Measurements from ENCODE around the gene JAKMIP1. TPM values are rescaled to one million over a fixed set of nuclear protein-coding genes. Genes with fewer than 3 reads are reported as not detected.
A peak's percentile ranks its signal among the peaks of the same experiment; 100 is the strongest.

Gene JAKMIP1
- total RNA-seq, 2 experiments from 2014 or later, result 5.6 to 6.3 TPM

DNA sequence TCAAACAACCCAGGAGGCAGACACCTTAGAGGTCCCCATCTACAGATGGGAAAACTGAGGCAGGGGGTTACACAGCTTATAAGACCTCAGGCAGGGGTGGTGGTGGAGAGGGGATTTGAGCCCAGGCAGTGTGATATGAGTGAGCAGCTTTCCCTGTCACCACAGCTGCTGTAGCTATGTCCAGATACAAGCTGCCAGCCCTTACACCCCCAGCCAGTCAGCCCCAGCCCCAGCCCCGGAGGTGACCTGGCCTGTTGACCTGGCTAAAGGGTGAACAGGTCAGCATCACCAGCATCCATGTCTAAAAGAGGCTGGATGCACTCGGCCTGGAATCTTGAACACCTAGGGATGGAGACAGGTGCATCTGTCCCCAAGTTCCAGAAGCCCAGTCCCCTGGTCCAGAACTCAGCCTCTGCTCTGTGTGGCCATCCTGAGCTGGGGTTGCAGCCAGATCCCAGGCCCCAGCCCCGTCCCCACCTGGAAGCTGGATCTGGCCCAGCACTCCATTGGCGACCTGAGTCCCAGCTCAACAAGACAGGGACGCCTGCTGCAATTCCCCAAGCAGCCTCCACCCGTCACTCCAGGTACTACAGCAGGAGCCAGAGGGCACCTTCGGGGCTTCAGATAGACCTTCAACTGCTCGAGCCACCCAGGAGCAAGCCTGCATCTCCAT is 89.5 kb downstream of the JAKMIP1 start:
- CTCF ChIA-PET, result interaction anchor here (0.9 to 1.6 kb wide), 3 partner anchors 12 to 113 kb away, joined by 3 to 6 read pairs (median 3); no protein-coding TSS in a partner anchor
- peaks cover 1% of the 10 kb centered on the region for H3K36me3 Mint-ChIP-seq (ENCODE audit: low read depth)
- H3K9me3 Mint-ChIP-seq, result no peaks in the 10 kb centered on the region
- no peak for ATAC-seq
- intact Hi-C loops (cut with micrococcal nuclease), result no loop called here
- DNase-seq, result no peak
- no peaks in the 10 kb centered on the region for H3K4me1 Mint-ChIP-seq (ENCODE audit: low read depth)
- POLR2A ChIA-PET, result no interaction called here
- TF ChIP-seq, protein P1, sequence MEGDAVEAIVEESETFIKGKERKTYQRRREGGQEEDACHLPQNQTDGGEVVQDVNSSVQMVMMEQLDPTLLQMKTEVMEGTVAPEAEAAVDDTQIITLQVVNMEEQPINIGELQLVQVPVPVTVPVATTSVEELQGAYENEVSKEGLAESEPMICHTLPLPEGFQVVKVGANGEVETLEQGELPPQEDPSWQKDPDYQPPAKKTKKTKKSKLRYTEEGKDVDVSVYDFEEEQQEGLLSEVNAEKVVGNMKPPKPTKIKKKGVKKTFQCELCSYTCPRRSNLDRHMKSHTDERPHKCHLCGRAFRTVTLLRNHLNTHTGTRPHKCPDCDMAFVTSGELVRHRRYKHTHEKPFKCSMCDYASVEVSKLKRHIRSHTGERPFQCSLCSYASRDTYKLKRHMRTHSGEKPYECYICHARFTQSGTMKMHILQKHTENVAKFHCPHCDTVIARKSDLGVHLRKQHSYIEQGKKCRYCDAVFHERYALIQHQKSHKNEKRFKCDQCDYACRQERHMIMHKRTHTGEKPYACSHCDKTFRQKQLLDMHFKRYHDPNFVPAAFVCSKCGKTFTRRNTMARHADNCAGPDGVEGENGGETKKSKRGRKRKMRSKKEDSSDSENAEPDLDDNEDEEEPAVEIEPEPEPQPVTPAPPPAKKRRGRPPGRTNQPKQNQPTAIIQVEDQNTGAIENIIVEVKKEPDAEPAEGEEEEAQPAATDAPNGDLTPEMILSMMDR (IDR thresholded peaks at IDR 0.05), result no peak
- H3K4me3 Mint-ChIP-seq, result no peak overlapping the region
- no peak overlapping the region for H3K27ac Mint-ChIP-seq
- H3K27me3 Mint-ChIP-seq, result peaks cover 4% of the 10 kb centered on the region

DNA sequence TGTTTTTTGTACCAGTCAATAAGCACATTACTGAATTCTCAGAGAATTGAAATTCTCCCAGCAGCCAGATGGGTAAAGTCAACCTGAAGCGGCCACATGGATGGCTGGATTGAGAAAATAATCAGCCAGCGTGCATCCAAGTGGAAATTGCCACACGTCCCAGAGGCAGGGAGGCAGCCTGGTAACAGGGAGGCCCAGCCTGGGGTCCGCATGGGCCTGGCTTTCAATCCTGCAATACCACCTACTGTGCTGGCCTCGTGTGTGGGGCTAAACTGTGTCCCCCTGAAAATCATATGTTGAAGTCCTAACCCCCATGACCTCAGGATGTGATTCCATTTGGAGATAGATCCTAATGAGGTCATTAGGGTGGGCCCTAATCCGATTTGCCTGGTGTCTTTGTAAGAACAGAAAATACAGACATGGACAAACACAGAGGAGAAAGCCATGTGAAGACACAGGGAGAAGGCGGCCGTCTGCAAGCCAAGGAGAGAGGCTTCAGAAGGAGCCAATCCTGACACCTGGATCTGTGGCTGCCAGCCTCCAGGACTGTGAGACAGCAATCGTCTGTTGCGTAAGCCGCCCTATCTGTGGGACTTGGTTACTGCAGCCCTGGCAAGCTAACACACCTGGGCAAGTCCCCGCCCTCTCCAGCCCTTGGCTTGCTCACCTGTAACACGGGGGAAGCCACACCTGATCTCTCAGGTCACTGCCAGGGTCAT is 90.3 kb downstream of the JAKMIP1 start:
- Mint-ChIP-seq H3K27ac (no peak overlapping the region), H3K4me1 (ENCODE audit: low read depth) (no peaks in the 10 kb centered on the region), H3K4me3 (no peak overlapping the region), H3K9me3 (no peaks in the 10 kb centered on the region), H3K36me3 (ENCODE audit: low read depth) (peaks cover 1% of the 10 kb centered on the region), H3K27me3 (peaks cover 4% of the 10 kb centered on the region)
- intact Hi-C loops (cut with micrococcal nuclease), result no loop called here
- CTCF ChIA-PET, result interaction anchor here (0.9 to 1.2 kb wide), 2 partner anchors 12 to 13 kb away, joined by 3 read pairs; no protein-coding TSS in a partner anchor
- DNase-seq, result peak; percentile 12
- TF ChIP-seq, protein P1 (IDR thresholded peaks at IDR 0.05), result peak; percentile 24
- POLR2A ChIA-PET, result no interaction called here
- no peak for ATAC-seq

DNA sequence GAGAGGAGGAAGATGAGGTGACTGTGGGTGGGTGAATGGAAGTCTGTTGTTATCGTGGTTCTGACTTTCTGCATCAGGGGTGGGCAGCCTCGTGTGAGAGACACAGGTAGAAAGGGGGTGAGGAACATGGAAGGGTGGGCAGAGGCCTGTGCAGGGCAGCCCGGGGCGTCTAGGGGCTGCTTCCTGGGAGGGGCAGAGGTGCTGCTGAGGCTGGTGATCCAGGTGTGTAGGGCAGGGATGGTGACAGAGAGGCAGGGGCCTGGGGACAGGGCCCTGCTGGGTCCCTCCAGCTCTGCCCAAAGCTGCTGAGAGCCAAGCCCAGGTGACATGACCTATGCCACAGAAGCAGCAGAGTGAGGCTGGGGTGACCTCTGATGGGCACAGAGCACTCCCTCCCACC is 92.5 kb downstream of the JAKMIP1 start:
- Mint-ChIP-seq H3K4me1 (ENCODE audit: low read depth) (no peaks in the 10 kb centered on the region), H3K27ac (no peak overlapping the region), H3K4me3 (no peak overlapping the region), H3K36me3 (ENCODE audit: low read depth) (peaks cover 5% of the 10 kb centered on the region), H3K27me3 (peaks cover 2% of the 10 kb centered on the region), H3K9me3 (no peaks in the 10 kb centered on the region)
- ChIA-PET CTCF (no interaction called here), POLR2A (no interaction called here)
- DNase-seq (no peak), ATAC-seq (no peak)
- TF ChIP-seq, protein P1 (IDR thresholded peaks at IDR 0.05), result no peak
- intact Hi-C loops (cut with micrococcal nuclease), result no loop called here

DNA sequence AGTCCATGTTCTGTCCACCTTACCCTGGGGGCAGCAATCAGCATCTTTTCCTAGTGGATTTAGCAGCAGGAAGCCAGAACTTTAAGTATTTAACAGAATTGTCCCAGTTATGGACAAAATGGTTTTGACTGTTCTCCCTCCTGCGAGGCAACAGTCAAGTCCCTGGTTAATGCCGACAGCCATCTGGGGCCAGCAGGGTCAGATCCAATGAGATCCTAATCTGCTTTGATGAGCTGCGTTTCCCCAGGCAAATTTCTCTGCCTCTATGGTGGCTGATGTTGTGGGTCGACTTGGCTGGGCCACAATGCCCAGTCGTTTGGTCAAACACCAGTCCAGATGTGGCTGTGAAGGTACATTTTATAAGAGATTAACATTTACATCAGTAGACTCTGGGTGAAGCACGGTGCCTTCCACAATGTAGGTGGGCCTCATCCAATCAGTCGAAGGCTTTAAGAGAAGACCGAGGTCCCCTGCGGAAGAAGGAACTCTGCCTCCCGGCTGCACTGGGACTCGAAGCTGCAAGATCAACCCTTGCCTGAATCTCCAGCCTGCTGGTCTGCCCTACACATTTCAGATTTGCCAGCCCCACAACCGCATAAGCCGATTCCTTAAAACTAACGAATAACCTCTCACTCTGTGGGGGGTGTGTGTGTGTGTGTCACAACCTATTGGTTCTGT is 93.1 kb downstream of the JAKMIP1 start:
- Mint-ChIP-seq H3K4me3 (no peak overlapping the region), H3K36me3 (ENCODE audit: low read depth) (peaks cover 5% of the 10 kb centered on the region), H3K4me1 (ENCODE audit: low read depth) (no peaks in the 10 kb centered on the region), H3K9me3 (no peaks in the 10 kb centered on the region), H3K27me3 (peaks cover 2% of the 10 kb centered on the region), H3K27ac (no peak overlapping the region)
- intact Hi-C loops (cut with micrococcal nuclease), result no loop called here
- DNase-seq, result no peak
- ChIA-PET CTCF (no interaction called here), POLR2A (no interaction called here)
- TF ChIP-seq, protein P1 (IDR thresholded peaks at IDR 0.05), result no peak
- no peak for ATAC-seq

DNA sequence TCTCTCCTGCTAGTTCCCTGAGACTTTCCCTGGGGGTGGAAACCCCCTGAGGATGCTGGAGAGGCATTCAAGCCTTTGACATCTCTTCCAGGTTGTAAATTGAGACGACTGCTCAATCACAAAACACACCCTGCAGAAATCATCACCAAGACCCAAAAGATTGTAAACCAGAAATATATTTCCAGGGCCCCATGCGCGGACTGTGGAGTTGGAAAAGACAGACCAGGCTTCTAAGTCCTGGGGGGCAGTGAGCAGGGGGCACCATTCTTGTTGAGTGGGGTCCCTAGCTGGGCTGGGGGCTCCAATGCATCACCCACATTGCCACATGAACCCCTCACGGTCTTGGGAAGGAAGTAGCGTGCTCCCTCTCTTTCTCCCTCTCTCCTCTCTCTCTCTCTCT is 94.2 kb downstream of the JAKMIP1 start:
- no peak for DNase-seq
- intact Hi-C loops (cut with micrococcal nuclease), result no loop called here
- Mint-ChIP-seq H3K9me3 (no peaks in the 10 kb centered on the region), H3K27ac (no peak overlapping the region), H3K4me1 (ENCODE audit: low read depth) (no peaks in the 10 kb centered on the region), H3K4me3 (no peak overlapping the region), H3K36me3 (ENCODE audit: low read depth) (peaks cover 5% of the 10 kb centered on the region), H3K27me3 (peaks cover 2% of the 10 kb centered on the region)
- TF ChIP-seq, protein P1 (IDR thresholded peaks at IDR 0.05), result no peak
- CTCF ChIA-PET, result no interaction called here
- POLR2A ChIA-PET, result no interaction called here
- no peak for ATAC-seq
